ENCODE data around the gene OST4.

OST4 gene

GRCh38 chr2:27050996-27051901 is 20.2 kb downstream of the OST4 start, which contains the start of gene AGBL5:
Gene AGBL5, plus strand, starts transcription at chr2:27051668. Its CDS starts 1,291 bp downstream, at chr2:27052959.
- peak; percentile 95 to 96 for DNase-seq (ENCODE audit: low read depth in 2 of 2)
- TF ChIP-seq, protein P1, sequence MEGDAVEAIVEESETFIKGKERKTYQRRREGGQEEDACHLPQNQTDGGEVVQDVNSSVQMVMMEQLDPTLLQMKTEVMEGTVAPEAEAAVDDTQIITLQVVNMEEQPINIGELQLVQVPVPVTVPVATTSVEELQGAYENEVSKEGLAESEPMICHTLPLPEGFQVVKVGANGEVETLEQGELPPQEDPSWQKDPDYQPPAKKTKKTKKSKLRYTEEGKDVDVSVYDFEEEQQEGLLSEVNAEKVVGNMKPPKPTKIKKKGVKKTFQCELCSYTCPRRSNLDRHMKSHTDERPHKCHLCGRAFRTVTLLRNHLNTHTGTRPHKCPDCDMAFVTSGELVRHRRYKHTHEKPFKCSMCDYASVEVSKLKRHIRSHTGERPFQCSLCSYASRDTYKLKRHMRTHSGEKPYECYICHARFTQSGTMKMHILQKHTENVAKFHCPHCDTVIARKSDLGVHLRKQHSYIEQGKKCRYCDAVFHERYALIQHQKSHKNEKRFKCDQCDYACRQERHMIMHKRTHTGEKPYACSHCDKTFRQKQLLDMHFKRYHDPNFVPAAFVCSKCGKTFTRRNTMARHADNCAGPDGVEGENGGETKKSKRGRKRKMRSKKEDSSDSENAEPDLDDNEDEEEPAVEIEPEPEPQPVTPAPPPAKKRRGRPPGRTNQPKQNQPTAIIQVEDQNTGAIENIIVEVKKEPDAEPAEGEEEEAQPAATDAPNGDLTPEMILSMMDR (IDR thresholded peaks at IDR 0.05; ENCODE audit: low read depth, low read length): no peak
- H3K4me3 ChIP-seq (replicated peaks in 1 of 2; ENCODE audit: low read depth in 2 of 2, low read length in 2 of 2): peak within 1 kb of the TSS; percentile 91 to 97

- peak overlapping the region; percentile 91 to 97 for H3K4me3 ChIP-seq (replicated peaks in 1 of 2; ENCODE audit: low read depth in 2 of 2, low read length in 2 of 2)
- TF ChIP-seq, protein P1 (IDR thresholded peaks at IDR 0.05; ENCODE audit: low read depth, low read length): peak; percentile 58
- peak; percentile 95 to 98 for DNase-seq (ENCODE audit: low read depth in 2 of 2)
These were observed 21.0 kb downstream of the OST4 start for GRCh38 chr2:27050281-27050995.

DNA sequence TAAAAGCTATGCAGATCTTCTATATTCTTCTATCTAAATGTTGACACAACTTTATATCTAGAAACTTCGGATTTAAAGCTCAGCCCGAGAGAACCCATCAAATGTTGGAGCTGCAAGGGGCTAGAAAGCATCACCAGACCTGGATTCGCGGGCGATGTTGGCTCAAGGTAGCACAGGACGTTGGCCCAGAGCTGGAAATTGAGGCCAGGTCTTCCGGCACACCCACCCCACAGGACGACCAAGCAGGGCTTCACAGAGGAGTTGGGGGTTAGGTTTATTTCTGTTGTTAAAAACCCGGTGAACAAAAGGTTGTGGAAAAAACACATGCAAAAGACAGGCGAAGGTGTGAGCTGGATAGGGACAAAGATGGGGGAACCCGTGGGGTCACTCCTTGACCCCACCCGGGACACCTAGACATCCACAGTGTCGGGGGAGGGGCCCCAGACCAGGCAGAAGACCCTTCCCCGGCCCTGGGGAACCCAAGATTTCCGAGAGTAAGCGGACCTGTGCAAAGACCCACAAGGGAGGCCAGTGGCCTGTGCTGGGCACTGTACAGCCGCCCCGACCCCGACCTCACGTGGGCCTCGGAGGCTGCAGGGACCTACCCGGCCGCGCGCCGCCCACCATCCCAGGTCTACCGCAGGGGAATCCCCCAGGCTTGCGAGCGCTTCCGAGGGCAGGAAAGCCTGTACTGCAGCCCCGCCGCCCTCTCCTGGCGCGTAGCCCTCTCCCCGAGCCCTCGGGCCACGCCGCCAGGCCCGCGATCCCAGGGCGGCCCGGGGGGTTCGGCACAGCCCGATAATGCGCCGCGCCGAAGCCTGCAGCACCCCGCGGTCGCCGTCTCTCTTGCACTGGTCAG is 21.8 kb downstream of the OST4 start:
- peak overlapping the region; percentile 91 to 97 for H3K4me3 ChIP-seq (replicated peaks in 1 of 2; ENCODE audit: low read depth in 2 of 2, low read length in 2 of 2)
- TF ChIP-seq, protein P1 (IDR thresholded peaks at IDR 0.05; ENCODE audit: low read depth, low read length): no peak
- DNase-seq (ENCODE audit: low read depth in 2 of 2): no peak

- H3K4me3 ChIP-seq (replicated peaks in 1 of 2; ENCODE audit: low read depth in 2 of 2, low read length in 2 of 2): no peak overlapping the region
- DNase-seq (ENCODE audit: low read depth in 2 of 2): no peak
- TF ChIP-seq, protein P1 (IDR thresholded peaks at IDR 0.05; ENCODE audit: low read depth, low read length): no peak
These were observed 28.3 kb downstream of the OST4 start for GRCh38 chr2:27042985-27043634.

- DNase-seq (ENCODE audit: low read depth in 2 of 2): no peak
- H3K4me3 ChIP-seq (replicated peaks in 1 of 2; ENCODE audit: low read depth in 2 of 2, low read length in 2 of 2): no peak overlapping the region
- TF ChIP-seq, protein P1 (IDR thresholded peaks at IDR 0.05; ENCODE audit: low read depth, low read length): no peak
These were observed 29.2 kb downstream of the OST4 start for GRCh38 chr2:27042159-27042661.

Data from cardiac fibroblast (primary cell).